Measurements from ENCODE around the gene NKAIN4.

Gene NKAIN4

DNA sequence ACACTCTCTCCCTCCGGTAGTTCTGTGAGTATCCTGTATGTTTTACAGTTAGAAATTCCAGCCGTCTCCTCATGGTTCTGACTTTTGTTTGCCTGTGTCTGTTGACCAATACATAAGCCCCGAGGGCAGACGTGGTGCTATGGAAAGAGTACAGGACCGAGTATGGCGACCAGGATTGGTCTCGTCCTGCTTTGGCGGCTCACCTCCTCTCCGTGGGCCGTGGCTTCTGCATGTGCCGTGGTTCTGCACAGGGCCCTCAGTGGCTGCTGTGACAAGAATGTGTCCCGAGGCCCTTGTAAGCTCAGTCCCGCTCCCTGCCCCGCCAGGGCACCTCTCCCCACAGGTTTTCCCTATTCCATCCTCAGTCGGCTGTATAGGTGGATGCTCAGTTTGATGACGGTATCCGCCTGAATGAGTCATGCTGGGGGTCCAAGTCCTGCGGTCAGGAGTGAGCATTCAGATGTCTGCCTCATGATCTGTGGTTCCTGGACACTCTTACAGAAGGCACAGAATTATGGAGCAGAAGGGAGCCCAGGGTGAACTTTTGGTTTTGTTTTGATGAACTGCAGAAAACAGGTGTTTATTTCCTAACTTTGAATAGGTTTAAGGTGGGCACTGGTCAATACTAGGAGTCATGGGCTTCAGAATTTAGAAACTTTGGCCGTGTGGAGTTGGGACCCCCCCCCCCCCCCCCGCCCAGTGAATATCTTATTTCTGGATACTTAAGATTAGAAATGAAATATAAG is 19.5 kb upstream of the NKAIN4 start:
- DNase-seq (ENCODE audit: low spot score) = no peak

DNA sequence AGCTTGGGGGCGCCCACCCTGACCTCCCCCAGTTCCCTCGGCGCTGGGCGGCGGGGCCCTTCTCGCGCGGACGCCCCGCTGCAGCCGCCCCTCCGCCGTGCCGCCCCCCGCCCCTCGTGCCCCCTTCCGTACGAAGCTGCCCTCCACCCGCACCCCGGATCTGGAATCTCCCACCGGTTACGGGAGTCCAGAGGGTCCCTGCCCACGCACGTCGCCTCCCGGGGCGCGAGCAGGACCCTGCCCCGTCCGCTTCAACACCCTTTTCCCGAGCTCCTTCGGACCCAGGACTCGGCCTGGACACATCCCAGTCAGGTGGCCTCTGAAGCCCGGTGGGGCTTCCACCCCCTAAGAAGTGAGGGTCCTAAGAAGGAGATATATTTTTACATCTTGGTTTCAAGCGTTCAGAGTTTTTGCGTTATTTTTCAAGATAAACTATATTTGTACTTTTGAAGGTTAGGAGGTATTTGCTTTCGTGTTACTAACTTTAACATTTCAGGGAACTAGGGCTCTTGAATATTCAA is 18.9 kb upstream of the NKAIN4 start:
- no peak for DNase-seq (ENCODE audit: low spot score)

DNA sequence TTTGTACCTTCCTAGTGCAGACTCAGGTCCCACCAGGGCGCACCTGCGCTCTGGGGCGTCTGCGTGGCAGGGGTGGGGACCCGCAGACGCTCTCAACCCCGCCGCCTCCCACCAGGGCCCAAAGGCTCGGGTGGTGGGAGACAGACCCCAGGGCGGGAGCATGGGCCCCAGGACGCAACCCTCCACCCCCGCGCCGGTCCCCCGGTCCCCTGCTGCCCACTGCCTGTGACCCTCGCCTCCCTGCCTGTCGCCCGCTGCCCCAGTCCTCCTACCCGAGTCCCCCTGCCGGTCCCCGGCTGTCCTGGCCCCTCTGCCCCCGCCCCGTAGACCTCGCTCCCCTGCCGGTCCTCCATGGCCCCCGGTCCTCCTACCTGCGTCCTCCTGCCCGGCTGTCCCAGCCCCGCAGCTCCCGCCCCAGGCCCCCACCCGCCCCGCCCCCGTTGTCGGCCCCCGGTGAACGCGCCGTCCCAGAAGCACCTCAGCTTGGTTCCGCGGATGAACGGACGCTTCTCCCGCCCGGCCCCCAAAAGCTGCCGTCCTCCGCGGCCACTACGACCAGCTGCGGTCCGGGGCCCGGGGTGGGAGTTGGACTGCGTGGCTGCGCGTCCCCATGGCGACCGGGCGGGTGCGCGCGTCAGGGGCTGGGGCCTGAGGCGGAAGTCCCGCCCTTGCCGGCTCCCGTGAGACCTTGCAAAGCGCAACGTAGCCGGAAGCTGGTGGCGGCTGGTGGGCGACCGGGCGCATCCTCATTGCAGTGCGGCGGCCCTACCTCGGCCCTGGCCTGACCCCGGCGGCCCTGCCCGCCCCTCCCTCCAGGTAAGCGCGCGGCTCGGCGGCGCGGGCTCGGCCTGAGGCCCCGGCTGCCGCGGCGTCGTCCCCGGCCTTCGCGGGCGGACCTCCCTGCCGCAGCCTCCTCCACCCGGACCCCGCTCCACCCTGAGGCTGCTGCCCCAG is 18.1 kb upstream of the NKAIN4 start, which contains the start of gene ARFGAP1:
TSS of gene ARFGAP1 (plus strand) at position 709 of the 954 bp plus-strand sequence. CDS start 2,768 bp downstream, outside the sequence.
- peak; percentile 71 for DNase-seq (ENCODE audit: low spot score)

GRCh38 chr20:63270606-63271325 is 16.5 kb upstream of the NKAIN4 start:
- no peak for DNase-seq (ENCODE audit: low spot score)

DNA sequence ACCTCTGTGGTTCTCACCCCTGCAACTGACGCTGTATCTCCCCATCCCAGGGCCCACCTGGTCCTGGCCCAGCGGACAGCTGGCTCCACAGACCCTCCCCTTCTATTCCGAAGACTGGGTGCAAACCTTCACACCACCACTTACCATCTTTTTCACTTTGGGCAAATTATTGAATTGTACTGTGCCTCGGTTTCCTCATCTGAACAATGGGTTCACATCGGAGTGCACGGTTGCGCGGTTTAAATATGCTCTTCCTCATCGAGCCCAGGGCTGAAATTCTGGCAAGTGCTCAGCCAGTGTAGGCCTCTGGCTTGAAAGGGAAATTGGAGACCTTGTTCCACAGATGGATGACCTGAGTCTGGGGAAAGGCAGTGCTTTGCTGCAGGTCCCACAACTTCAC is 15.5 kb upstream of the NKAIN4 start:
- no peak for DNase-seq (ENCODE audit: low spot score)

DNA sequence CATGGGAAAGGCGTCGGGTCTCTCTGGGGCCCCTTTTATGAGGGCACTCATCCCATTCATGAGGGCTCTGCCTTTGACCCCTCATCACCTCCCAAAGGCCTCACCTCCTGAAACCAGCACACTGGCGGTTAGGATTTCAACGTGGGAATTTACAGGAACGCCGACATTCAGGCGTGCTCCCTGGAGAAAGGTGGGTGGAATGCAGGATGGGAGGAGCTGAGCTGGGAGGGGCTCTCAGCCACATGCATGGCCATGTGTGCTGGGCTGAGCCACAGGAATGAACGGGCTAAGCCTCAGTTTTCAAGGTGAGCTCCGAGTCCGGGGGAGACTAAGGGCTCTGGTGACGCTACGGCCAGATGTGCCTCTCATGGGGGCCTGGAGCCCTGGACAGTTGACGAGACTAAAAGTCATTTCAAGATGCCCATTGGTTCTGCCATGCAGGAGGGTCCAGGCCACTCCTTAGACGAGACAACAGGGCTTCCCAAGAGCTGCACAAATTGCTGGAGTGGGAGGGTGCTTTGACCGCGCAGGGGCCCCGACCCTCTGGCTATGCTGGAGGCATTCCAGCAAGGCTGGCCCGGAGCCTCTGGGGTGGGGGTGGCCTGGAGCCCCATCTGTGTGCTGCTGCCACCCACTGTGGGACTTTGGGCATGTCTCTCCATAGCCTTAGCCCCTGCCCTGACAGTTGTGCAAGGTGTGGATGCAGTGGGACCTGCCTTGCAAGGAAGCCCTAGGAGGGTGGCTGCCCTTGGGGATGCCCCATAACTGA is 14.6 kb upstream of the NKAIN4 start:
- DNase-seq (ENCODE audit: low spot score) = no peak

DNA sequence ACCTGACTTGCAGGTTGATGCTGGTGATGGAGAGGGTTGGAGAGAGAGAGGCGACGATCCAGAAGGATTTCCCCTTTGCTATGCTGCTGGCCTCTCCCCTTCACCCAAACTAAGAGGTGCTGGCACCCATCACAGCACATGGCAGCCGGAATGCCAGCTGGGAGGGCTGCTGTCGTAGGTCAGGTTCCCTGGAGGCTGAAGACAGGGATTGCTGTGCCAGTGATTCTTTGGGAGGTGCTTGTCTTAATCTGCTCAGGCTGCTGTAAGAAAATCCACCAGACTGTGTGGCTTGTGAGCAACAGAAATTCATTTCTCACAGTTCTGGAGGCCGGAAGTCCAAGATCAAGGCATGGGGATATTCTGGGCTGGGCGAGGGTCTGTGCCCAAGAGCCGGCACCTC is 14.0 kb upstream of the NKAIN4 start:
- no peak for DNase-seq (ENCODE audit: low spot score)

GRCh38 chr20:63267691-63268090 is 13.4 kb upstream of the NKAIN4 start:
- no peak for DNase-seq (ENCODE audit: low spot score)

GRCh38 chr20:63265891-63266515 is 11.7 kb upstream of the NKAIN4 start:
- no peak for DNase-seq (ENCODE audit: low spot score)

DNA sequence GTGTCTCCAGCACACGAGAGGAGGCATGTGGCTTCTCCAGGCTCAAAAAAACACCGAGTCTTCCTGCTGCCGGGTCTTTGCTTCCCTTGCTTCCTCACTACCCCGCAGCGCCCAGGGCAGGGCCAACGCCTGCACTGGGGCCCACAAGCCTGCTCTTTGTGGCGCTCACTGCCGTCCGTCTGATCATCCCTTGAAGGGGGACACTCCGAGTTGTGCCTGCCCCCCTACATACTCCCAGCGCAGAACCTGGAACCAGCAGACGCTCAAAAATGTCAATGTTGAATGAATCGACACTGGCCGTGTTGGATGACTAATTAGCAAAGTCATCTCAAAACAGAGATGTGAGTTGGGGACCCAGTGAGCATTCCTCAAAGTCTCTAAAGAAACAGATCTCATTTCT is 10.3 kb upstream of the NKAIN4 start:
- DNase-seq (ENCODE audit: low spot score) = no peak

DNA sequence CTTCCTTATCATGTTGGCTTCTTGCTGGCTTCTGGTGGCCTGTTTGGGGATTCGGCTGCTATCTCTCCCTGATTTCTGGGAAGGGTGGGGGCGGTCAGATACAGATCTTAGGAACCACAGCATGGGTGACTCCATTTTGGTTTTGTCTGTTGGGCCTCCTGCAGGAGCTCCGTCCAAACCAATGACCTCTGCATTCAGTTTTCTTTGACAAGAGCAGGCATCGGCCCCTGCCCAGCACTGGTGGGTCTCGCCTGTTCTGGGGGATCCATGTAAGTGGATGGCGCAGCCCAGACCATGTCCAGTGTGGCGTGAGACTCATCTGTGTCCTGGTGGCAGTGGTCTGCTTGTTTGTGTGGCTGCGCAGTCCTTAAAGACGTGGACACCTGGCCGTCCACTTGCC is 9.7 kb upstream of the NKAIN4 start:
- DNase-seq (ENCODE audit: low spot score) = no peak

DNA sequence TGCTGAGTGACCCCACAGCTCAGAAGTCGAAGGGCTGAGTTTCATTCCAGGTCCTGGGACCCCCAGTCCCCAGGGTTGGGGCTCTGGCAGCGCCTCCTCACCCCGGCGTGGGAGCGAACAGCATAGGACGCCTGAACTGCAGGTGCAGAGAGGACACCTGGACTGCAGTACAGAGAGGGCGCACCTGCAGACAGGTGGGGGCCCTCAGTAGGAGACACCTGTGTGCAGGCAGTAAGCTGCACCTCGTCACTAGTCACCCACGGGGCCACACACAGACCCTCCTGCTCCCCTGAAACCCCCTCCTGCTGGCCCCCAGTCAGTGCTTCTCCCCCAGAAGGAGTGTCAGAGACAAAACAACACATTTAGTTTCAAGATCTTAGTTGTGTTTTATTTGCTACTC is 8.6 kb upstream of the NKAIN4 start:
- DNase-seq (ENCODE audit: low spot score) = no peak

- no peak for DNase-seq (ENCODE audit: low spot score)
Measured at GRCh38 chr20:63261795-63262528, 7.7 kb upstream of the NKAIN4 start.

DNA sequence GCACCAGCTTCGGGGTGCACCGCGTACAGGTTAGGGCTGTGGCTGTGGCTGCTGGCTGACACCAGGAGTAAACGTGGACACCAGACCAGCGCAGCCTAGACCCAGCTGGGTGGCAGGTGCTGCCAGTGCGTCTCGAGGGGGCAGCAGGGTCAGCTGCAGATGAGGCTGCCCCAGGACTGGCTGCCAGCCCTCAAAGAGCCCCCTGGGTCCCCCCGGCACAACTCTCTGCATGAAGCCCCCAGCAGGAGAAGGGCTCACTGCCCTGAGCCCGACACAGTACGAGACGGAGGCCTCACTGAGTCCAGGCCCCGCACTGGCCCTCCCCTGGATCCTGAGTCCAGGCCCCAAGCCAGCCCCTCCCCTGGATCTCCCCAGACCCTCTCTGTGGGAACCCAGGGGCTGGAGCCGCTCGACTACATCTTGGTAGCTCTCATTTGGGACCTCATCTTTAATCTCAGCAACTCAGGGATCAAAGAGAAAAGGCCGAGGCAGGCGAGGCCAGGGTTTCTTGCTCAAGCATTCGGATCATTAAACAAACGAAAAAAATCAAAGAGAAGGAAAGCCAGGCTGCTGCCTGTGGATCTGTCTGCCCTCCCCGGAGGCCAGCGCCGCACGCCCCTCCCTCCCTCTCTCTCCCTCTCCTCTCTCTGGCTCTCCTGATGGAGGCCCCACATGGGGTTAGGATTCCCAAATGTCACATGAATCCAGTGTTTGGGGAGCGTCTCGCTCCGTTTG is 7.0 kb upstream of the NKAIN4 start:
- DNase-seq (ENCODE audit: low spot score) = no peak

- no peak for DNase-seq (ENCODE audit: low spot score)
Measured at GRCh38 chr20:63260521-63260920, 6.3 kb upstream of the NKAIN4 start.

GRCh38 chr20:63259734-63260460 is 5.6 kb upstream of the NKAIN4 start:
- DNase-seq (ENCODE audit: low spot score) = no peak

DNA sequence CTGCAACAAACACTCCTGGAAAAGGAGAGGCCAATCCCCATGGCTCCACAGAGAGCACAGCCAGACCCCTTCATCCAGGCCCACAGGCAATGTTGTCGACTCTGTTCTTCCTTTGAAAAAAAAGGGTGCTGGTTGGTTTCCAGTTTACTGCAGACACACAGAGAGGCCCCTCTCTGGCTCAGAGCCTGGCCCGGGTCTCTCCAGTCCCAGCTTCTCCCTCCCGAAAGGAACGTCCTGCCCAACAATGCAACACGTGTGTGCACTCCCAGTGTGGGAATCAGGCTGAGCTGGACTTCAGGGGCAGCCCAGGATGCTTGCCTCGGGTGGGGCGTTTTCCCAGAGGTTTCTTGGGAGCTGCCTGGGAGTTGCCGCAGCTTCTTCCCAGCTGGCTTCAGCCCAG is 4.5 kb upstream of the NKAIN4 start:
- no peak for DNase-seq (ENCODE audit: low spot score)

- DNase-seq (ENCODE audit: low spot score) = no peak
Measured at GRCh38 chr20:63257629-63258028, 3.4 kb upstream of the NKAIN4 start.

GRCh38 chr20:63256954-63257353 is 2.7 kb upstream of the NKAIN4 start:
- no peak for DNase-seq (ENCODE audit: low spot score)
